AG09309 (cell line): ENCODE measurements around the gene MPEG1.

Source experiments
- DNase-seq: peaks from one replicate; pipeline ENCODE4 v3.0.0-alpha.2; 2010; ENCODE audit warnings: low read depth
- H3K4me3 ChIP-seq: 2 replicates; pipeline ENCODE4 v1.5.1; 2011; ENCODE audit warnings: mild to moderate bottlenecking, low read depth, low read length, moderate library complexity; ENCODE audit not compliant: control insufficient read depth
- TF ChIP-seq, protein P1 (sequence below): IDR thresholded peaks from 2 replicates; pipeline ENCODE4 v1.5.1; 2011; ENCODE audit warnings: mild to moderate bottlenecking, low read depth, low read length, inconsistent platforms; ENCODE audit not compliant: insufficient read depth, control insufficient read depth; ENCODE audit errors: missing control alignments

Gene MPEG1

DNA sequence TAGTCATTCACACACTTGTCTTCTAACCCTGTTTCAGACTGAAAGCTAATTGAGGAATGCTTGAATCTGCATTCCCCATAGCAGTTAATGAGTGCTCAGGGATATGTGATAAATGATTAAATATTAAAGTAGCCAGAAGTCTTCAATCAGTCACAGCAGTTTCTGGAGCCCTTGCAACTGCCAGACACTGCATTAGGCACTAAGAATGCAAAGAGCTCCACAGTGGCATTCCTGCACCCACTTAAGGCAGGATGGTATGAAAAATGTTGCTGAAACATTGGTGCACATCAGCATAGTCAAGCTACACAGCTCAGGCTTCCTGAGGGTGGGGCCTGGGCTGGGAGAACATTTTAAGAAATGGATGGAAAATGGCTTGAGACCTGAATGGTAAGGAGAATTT, 34.3 kb downstream of the MPEG1 start:
- TF ChIP-seq, protein P1, sequence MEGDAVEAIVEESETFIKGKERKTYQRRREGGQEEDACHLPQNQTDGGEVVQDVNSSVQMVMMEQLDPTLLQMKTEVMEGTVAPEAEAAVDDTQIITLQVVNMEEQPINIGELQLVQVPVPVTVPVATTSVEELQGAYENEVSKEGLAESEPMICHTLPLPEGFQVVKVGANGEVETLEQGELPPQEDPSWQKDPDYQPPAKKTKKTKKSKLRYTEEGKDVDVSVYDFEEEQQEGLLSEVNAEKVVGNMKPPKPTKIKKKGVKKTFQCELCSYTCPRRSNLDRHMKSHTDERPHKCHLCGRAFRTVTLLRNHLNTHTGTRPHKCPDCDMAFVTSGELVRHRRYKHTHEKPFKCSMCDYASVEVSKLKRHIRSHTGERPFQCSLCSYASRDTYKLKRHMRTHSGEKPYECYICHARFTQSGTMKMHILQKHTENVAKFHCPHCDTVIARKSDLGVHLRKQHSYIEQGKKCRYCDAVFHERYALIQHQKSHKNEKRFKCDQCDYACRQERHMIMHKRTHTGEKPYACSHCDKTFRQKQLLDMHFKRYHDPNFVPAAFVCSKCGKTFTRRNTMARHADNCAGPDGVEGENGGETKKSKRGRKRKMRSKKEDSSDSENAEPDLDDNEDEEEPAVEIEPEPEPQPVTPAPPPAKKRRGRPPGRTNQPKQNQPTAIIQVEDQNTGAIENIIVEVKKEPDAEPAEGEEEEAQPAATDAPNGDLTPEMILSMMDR = no peak
- DNase-seq = no peak
- H3K4me3 ChIP-seq = no peak overlapping the region

DNA sequence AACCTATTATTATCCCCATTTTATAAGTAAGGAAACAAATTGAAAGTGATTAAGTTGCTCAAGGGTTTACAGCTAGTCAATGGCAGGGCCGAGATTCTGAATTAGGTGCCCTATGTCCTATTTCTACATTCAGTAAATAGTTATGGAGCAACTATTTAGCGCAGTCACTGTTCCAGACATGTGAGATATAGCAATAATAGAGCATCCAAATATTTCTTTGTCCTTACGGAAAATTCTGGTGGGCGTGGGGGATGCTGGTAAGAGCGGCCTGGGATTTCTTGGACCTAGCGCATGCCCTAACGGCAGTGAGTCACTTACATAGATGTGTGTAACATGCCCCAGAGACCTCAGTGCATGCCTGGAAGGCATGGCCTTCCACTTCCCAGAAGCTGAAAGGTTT, 36.4 kb downstream of the MPEG1 start:
- DNase-seq = no peak
- no peak overlapping the region for H3K4me3 ChIP-seq
- TF ChIP-seq, protein P1 = no peak

GRCh38 chr11:59175091-59175501, 37.6 kb downstream of the MPEG1 start:
- TF ChIP-seq, protein P1 = no peak
- H3K4me3 ChIP-seq = no peak overlapping the region
- DNase-seq = no peak

- DNase-seq = peak; percentile 40
- H3K4me3 ChIP-seq = no peak overlapping the region
- TF ChIP-seq, protein P1 = no peak
Measured at GRCh38 chr11:59174664-59175033, 38.1 kb downstream of the MPEG1 start.

GRCh38 chr11:59173964-59174663, 38.6 kb downstream of the MPEG1 start:
- TF ChIP-seq, protein P1 = no peak
- no peak for DNase-seq
- no peak overlapping the region; the same call in 1 of the 2 replicates for H3K4me3 ChIP-seq

DNA sequence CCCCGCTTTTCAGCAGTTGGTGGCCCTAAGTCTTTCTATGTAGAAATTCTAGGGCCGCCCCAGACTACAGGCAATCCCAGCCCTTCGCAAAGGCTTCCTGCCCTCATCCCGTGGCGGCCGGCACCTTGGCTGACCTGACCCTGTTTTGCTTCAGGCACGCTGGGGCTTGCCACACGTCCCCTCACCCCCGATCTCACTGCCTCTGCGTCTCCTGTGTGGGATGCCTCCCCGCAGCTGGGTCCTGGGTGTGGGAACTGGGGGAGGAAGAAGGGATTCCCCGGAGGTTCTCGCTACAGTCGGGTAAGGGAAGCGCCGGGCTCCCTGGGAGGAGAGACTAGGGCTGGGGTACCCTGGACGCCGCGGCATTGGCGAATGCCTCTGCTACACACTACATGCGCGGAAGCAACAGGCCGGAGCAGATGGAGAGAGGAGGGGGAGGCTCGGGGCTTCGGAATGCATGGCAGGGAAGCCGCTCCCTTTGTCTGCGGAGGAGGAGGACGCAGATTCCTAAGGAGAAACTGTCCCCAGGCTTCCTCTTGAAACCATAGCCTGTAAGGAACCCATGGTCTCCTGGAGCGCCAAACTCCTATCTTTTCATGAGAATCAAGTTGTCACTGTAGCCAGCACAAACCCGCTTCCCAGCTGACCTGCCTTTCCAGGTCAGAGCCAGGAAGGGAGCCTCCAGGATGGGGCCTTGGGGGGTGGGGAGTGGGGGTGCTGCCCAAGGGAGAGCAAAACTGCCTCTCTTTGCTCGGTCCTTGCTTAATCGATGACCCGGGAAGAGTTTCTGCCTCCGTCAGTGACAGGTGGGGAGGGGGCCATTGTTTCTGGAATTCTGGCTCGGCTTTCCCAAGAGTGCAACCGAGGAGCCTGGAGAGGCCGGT, 39.4 kb downstream of the MPEG1 start:
- H3K4me3 ChIP-seq = peak overlapping the region; percentile 59
- TF ChIP-seq, protein P1 = no peak
- no peak for DNase-seq
